HG03159 (cell line): Measurements from ENCODE around the gene HS6ST2.

ENCODE experiments used
- ATAC-seq: cut with Tn5 transposase; IDR thresholded peaks from one replicate; pipeline ENCODE4 v1.9.1; 2021; ENCODE audit warnings: mild to moderate bottlenecking, moderate library complexity; ENCODE audit not compliant: unreplicated experiment

HS6ST2 gene

DNA sequence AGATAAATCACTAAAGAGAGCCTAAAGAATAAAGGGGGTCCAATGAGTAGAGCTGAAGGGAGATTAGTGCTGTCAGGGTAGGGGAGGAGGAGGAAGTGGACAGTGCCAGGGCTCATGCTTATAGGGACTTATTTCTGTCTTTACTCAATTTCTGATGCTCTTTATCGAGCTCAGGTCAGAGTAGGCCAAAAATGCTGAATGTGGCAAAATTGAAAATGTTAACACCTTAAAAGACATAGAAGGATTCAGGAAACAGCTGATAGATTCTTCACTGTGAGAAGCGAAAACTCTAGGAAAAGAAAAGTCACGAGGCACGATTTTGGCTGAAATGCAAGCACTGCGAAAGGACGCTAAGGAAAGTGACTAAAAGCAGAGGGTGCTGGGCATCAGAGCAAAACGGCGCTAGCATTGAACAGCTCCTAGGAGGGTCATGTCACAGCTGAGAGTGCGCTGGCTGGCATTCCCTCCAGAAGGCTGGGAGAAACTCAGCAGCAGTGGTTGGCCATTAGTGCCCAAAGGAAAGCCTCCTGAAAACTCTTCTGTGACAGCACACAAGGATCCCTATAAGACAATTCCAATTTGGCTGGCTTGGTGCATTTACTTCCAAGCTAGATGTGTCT, 150.9 kb downstream of the HS6ST2 start:
- no peak for ATAC-seq

DNA sequence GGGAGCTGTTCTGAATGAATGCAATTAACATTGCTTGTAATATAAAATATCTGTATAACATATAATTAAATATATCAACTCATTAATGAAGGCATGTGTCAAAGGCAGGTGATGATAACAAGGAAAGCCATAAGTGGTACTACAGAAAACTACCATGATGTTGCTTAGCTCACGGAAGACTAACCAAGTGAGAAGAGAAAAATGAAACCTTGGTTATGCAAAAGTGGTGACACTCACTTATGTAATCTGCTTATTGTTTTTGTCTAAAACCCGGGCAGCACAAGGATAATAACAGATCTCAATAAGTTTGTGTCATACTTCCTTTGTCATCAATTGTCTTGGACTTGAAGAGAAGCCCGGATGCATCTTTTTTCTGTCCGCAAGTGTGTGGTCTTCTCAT, 156.4 kb downstream of the HS6ST2 start:
- no peak for ATAC-seq

DNA sequence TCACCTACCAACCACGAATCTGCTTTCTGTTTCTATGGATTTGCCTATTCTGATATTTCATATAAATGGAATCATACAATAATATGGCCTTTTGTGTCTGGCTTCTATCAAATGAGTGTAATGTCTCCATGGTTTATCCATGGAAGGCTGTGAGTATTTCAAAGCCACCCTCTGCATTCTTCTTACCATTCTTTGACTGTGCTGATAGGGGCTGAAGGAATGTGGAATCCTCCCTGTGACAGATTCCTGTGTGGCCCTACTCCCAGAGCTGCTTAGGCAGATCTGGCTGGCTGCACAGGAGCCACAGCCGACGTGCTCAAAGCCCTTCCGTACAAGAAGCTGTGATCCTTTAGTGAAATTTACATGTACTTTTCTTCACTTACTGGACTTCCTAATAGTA, 163.2 kb downstream of the HS6ST2 start:
- ATAC-seq = no peak

DNA sequence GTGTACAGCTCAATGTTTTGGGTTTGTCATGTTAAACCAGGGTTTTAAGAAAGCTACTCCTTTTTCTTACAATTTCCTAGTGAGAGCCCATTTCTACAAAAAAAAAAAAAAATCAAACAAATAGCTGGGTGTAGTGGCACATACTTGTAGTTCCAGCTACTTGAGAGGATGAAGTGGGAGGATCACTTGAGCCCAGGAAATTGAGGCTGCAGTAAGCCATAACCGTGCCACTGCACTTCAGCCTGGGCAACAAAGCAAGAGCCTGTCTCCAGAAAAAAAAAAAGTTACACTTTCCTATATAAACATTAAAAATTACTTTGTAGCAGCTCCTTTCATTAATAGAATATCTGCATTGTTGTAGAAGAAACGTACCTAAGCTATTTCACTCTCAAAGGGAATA, 166.7 kb downstream of the HS6ST2 start:
- ATAC-seq = no peak

DNA sequence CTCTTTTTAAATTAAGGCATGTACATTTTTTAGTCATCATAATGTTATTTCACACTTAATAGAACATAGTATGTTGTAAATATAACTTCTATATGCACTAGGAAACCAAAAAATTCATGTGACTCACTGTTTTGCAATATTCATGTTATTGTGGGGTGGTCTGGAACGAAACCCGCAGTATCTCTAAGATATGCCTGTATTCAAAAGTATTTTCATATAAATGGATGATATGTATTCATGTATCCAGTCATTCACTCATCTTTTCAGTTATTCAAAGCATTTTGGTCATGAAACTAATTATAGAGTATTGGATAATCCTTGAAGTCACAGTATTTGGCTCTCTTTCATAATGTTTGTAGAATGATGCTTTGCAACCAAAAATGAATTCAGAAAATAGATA, 168.1 kb downstream of the HS6ST2 start:
- no peak for ATAC-seq

DNA sequence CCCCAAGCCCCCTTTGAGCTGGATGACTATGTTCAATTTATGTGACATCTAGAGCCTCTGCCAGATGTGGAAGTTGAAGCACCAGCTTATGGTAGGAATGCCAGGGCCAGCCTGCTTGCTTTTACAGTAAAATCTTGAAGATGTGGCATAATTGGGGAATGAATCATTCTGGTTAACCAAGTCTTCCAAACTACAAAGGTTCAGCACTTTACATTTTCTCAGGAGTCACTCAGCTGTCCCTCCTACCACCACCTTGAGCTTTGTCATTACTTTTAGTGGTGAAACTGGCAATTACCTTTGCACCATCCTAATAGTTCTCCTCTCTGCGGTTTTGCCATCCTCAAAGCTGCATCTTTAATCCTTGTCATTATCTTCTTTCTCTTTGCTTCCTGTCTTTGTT, 172.2 kb downstream of the HS6ST2 start:
- no peak for ATAC-seq

DNA sequence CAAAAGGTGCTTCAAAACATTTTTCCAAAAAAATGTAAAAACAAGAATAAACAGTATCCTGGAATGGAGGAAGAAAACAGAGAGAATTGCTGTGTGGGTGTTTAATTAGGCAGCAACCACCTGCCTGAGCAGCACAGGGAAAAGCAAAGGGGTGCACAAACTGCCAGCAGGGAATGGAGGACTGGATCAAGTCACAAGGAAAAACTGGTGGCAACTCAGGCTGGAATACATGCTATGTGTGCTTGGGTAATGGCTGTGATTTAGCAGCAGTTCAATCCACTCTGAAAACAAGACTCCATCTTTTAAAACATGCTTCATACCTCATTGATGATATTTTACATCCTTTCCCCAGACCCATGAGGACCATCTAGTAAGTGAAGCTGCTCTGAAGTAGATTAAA, 179.5 kb downstream of the HS6ST2 start:
- no peak for ATAC-seq

DNA sequence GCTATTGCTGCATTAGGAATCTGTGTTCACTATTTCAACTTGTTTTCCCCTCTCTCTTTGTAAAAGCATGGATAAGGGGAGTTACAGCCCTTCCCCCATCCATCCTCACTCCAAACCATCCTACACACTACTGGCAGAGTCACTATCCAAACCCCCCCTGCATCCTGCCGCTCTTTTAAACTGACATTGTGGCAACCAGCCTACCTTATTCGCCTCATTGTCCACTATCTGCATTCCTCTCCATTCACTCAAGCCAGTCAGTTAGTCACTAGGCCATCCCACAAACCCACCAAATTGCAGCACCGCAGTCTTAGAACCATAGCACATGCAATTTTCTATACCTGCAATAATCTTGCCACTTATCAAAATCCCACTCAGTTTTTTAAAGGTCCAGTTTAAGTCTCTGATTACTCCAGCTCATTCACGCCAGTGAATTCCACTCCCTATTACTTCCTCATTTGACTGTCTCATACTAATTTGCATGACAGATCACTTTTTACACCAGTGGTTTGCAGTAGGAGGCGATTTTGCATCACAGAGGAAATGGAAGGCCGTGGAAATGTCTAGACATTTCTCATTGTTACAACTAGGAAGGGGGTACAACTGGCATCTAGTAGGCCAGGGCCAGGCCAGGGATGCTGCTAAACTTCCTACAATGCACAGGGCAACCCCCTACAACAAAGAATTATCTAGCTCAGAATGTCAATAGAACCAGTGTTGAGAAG, 181.8 kb downstream of the HS6ST2 start:
- peak; percentile 54 for ATAC-seq

DNA sequence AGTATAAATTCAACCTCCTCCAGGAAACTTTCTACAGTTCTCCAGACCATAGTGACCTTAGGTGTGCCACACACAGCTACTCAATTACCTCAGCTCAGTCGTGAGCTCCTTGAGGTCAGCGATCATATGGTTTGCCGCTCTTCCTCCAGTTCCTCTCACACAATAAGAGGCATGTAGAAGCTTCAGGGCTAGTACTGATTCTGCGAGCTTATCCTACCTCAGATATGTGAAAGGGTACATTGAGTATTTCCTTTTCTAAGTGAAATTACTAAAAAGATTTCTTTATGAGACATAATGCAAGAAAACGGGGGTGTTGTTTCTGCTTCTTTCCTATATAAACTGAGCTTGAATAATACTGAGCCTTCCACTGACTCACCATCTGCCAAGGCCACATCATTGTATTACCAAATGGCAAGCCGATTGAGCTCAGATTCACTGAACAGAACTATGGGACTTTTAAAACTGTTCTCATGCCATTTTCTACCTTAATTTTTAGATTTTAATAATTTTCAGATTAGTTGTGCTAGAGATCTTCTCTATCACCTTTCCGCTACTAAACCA, 183.1 kb downstream of the HS6ST2 start:
- no peak for ATAC-seq

DNA sequence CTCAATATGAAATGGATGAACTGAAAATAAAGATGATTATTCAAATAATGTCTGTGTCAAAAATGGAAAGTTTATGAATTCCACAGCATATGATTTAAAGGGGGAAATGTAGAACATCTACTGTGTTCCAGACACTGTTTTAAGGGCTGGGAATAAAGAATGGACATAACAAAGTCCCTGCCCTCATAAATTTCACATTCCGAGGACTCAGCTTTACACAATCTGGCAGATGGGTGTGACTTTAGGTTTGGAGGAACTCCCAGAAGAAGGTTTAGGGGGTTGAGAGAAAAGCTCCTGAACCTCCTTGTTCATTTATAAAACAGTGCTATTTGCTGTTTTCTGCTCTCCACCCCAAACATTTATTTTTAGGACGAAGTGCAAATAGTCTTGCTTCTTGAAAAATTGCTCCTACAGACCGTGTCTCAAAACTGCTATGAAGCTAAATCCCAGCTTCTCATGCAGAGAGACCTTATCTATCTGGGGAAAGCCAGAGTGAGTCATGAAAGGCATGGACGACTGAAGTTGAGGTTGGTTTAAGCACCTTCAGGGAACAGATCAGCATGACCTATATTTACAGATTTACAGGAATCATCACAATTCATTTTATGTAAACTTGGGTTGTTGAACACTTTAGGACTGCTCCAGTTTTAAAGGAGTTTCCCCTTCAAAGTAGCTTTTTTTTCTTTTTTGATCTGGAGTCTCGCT, 184.3 kb downstream of the HS6ST2 start:
- no peak for ATAC-seq

DNA sequence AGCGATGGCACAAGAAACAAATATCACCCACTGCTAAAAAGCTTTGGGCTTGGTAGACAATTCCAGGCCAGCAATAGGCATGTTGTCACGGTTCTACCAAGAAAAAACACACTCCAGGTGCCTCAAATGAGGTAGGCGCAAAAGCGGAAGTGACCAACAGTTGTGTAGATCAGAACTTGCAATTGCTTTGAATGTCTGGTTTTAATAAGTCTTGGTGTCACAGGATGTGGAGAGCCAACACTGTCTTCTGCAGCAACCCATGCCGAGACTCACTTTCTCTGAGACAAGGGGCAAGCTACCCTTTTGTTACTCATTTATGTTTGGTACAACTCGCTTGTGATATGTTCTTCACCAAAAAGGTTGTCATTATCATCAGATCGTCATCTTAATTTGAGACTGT, 188.8 kb downstream of the HS6ST2 start:
- no peak for ATAC-seq

DNA sequence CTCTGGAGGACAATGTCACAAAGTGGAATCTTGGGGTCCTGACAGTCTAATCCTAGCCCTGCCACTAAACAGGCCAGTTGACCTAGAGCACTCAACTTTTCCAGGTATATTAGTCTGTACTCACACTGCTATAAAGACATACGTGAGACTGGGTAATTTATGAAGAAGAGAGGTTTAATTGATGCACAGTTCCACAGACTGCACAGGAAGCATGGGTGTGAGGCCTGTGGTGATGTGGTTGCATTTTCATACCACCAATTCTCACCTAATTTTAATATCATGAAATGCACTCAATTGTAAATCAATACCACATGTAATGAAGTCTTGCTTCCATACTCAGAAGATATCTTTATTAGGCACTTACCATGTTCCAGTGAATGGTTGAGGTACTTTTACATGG, 192.0 kb downstream of the HS6ST2 start:
- ATAC-seq = no peak

DNA sequence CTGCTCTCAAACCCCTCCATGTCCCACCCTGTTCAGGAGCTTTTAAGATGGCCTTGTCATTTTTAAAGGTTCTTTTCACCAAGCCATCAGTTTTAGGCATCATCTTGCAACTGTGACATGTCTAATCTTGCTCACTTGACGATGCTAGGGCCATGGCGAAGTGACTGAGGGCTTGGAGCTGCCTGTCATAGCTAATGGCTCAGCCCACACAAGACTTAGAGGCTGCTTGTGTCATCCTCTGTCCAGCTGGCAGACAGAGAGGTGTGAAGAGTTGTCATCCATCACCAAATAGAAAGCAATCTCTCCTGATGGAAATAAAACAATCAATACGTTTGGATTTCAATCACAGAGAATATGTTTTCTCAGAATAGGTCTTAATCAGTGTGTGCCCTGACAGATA, 194.9 kb downstream of the HS6ST2 start:
- no peak for ATAC-seq

DNA sequence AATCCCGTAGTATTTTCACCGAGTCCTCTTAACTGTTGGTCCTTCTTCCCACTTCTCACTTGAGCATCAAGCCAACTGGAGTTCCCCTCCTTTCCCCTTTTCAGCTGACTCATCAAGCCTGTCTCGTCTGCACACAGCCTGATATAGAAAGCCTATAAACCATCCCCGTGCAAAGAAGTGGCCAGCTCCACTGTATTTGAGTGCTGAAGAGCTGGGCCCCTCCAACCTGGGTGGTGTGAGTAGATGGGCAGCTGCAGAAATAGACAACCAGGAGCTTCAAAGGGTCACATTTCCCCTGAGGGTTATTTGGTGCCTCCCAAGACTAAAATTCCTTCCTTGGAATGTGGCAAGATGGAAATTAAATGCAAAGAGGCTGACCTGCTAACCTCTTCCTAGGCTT, 199.7 kb downstream of the HS6ST2 start:
- ATAC-seq = no peak

DNA sequence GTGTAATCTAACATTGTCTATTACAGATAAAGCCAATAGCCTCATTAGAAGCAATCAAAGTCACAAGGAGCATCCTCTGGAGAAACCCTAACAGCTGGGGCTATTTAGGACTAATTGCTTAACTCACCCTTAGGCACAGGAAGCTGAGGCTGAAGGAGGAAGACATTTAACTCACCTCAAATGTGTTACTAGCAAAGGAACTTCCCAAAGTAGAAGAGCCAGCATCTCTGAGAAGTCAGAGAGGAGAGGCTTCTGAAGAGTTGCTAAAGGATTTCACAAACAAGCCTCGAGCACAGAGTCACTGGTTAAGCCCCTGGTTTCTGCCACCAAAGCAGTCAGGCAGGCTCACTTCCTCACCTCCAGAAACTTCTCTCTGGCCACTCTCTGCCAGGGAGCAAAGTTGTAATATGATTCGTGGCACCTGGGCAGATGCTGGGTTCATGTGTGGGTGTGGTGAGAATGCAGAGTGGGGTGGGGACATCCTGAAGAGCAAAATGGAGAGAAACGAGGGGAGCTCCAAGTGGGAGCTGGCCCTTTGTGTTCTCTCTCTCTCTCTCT, 201.3 kb downstream of the HS6ST2 start:
- no peak for ATAC-seq

DNA sequence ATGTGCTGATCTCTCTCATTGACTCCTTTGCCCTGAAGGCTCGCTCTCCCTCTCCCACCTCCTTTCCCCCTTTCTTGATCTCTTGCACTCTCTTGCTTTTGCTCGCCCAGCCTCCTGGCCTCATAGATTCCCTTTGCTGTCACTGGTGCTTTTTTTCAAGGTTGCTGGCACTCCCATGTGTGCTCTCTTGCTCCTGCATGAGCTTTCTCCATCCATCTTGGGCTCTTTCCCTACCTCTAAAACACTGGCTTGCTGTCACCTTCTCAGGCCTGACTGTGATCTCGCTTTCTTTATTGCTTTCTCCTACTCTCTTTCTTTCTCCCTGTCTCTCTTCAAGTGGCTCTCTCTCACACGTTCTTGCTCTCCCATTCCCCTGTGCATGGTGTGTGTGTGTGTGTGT, 202.0 kb downstream of the HS6ST2 start:
- ATAC-seq = no peak

DNA sequence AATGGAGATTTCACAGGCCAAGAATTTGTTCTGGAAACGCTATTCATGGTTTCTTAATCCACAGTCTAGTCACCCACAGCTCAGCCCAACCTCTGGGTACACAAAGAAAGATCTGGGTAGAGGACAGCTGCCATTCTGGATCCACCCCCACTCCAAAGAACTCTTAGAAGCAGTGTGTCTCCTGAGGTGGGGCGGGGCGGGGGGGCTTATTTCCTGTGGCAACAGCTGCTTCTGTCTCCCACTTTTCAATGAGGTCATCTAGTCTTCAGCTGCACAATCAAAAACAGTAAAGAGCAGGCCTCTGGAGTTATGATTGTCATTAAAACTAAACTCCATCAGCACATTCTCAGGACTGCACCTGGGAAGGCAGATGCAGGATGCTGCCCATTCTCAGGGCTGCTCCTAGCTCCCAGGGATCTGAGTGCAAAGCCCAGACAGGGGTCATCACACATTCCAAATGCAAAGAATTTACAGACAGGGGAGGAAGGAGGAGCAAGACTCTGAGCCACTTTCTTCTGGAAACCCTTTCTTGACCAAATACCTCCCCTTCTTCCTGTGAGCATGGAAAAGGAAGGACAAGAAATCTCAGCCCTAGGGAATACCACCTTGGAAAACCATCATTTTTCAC, 207.3 kb downstream of the HS6ST2 start:
- no peak for ATAC-seq

DNA sequence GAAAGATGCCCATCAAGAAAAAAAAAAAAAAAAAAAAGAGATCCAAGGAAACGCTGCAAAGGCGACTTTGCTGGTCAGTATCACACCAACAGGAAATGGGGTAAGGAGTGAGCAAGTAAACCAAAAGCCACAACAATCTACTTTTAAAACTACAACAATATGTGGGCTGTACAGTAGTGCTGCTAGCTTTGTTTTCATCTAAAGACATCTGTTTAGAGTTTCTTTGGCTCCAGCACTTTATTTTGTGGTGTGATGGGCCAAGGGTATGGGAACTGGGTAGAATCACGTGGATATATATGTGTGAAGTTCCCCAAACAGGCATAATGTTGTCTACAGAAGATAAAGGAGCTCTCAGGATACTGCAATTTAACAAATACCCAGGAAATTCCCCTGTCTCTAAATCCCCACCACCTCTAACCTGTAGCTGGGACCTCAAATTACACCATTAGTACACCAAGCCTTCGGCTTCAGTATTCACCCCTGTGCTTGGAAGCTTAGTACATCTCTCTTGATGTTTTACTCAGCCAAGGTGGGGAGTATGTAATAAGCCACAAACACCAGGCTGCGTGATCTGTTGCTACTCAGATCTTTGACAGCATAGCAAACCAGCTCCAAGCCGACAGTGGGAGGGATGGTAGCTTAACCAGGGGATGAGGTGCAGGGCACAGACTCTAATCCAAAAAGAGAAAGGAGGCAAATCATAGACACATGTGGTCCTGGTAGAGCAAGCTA, 207.9 kb downstream of the HS6ST2 start:
- ATAC-seq = no peak

DNA sequence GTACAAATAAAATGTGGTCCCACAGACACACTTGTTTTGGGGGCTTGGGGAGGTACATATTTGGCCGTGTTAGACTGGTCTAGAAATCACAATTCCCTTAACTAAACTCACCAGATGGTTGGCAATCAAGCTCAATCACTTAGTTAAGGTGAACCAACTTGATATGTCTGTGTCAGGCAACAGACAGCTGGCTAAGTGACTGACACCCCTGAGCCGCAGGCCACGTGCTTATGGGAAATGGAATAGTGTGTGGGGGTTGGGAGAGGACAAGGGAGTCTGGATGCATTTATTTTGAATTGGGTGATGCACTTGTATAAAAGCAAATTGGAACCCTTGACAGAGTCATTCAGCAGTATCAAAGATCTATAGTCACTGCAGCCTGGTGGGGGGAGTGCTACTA, 209.0 kb downstream of the HS6ST2 start:
- ATAC-seq = no peak

DNA sequence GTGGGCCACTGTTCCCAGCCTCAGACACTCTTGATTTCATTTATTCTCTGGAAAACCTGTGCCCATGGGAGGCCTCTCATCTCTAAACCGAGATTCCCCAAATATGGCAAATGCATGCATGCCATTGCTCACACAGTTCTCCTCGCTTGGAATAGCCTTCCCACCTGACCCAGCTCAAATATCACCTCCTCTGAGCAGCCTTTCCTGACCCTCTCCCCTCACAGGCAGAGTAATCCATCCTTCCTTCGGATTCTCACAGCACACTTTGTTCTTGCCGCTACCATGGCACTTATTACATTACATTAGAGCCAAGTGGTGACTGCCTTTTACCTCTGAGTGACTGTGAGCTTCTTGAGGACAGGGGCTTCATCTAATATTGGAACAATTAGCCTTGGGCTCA, 209.5 kb downstream of the HS6ST2 start:
- no peak for ATAC-seq

DNA sequence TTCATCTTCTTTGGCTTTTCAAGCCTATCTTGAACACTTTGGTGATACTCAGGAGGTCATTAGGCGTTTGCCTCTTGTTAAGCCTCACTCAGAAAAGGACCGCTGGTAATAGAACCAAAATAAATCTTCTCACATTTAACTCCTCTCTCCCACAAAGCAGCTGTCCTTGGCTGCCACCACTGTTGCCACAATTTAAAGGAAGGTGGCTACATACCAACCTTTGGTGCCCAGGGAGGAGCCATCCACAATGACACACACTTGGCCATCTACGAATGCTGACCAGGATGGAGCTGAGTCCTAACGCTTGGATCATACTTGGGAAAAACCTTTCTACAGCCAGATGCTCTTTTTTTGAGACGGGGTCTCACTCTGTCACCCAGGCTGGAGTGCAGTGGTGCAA, 210.2 kb downstream of the HS6ST2 start:
- ATAC-seq = no peak
